HEK293 (cell line): ENCODE results near the gene BACH2.

Experiments
- CTCF ChIA-PET: fragments of 350-600 bp; formaldehyde crosslinking; extraction: SDS; loops from one replicate; lab custom pipeline; 2021; ENCODE audit warnings: antibody characterized with exemption; lab: Yijun Ruan, JAX
- POLR2A ChIA-PET: fragments of 300-600 bp; formaldehyde crosslinking; extraction: SDS; loops from one replicate; lab custom pipeline; 2020; ENCODE audit warnings: antibody characterized with exemption, inconsistent platforms; lab: Yijun Ruan, JAX
- H3K27ac ChIP-seq: fragments of 200-500 bp; sonication (Bioruptor generic); 2 replicates; pipeline ENCODE4 v1.5.1; 2014; ENCODE audit warnings: low read depth, low read length, control low read depth, inconsistent platforms; ENCODE audit errors: extremely low read depth
- H3K36me3 ChIP-seq, 2 experiments: fragments of 200-500 bp in 1 of 2; sonication (Bioruptor generic) in 1 of 2; 1 replicate in 1 of 2; 2 replicates in 1 of 2; pipeline ENCODE4 v1.5.1; 2014 to 2017; ENCODE audit warnings: inconsistent platforms in 2 of 2, low read length in 2 of 2; ENCODE audit not compliant: control insufficient read depth in 2 of 2, insufficient read depth in 1 of 2
- H3K4me1 ChIP-seq: fragments of 200-500 bp; sonication (Bioruptor generic); 2 replicates; pipeline ENCODE4 v1.5.1; 2014; ENCODE audit warnings: mild to moderate bottlenecking, low read length, inconsistent platforms; ENCODE audit not compliant: control insufficient read depth, insufficient read depth
- H3K4me3 ChIP-seq: 2 replicates; pipeline ENCODE4 v1.5.1; 2011; ENCODE audit warnings: low read depth, mild to moderate bottlenecking, control low read depth, low read length, moderate library complexity
- H3K9me3 ChIP-seq: fragments of 200-500 bp; sonication (Bioruptor generic); 2 replicates; pipeline ENCODE4 v1.5.1; 2014; ENCODE audit warnings: low read depth, low read length, inconsistent platforms; ENCODE audit not compliant: control insufficient read depth, insufficient read depth
- BCL11A ChIP-seq: fragments of 450-650 bp; formaldehyde crosslinking; IDR thresholded peaks from 2 replicates; pipeline ENCODE4 v1.5.1; 2016; ENCODE audit warnings: low read depth, missing biosample characterization, missing genetic modification characterization
- KLF8 ChIP-seq: fragments of 450-650 bp; formaldehyde crosslinking; IDR thresholded peaks from 2 replicates; pipeline ENCODE4 v1.5.1; 2016; ENCODE audit warnings: missing biosample characterization, missing genetic modification characterization
- MYNN ChIP-seq: fragments of 450-650 bp; formaldehyde crosslinking; IDR thresholded peaks from 2 replicates; pipeline ENCODE4 v1.5.1; 2016; ENCODE audit warnings: missing biosample characterization, missing genetic modification characterization, borderline replicate concordance
- OSR2 ChIP-seq: fragments of 450-650 bp; formaldehyde crosslinking; IDR thresholded peaks from 2 replicates; pipeline ENCODE4 v1.5.1; 2016; ENCODE audit warnings: missing biosample characterization, missing genetic modification characterization
- PBX3 ChIP-seq: sonication (generic); formaldehyde crosslinking; IDR thresholded peaks from 2 replicates; pipeline ENCODE4 v1.8.1; 2022; ENCODE audit warnings: mild to moderate bottlenecking, moderate library complexity, missing genetic modification reagents
- REPIN1 ChIP-seq: fragments of 450-650 bp; formaldehyde crosslinking; IDR thresholded peaks from 2 replicates; pipeline ENCODE4 v1.5.1; 2017; ENCODE audit warnings: missing biosample characterization, missing genetic modification characterization, low read depth
- SP3 ChIP-seq: fragments of 450-650 bp; formaldehyde crosslinking; IDR thresholded peaks from 2 replicates; pipeline ENCODE4 v1.5.1; 2016; ENCODE audit warnings: missing biosample characterization, missing genetic modification characterization
- WT1 ChIP-seq: fragments of 450-650 bp; formaldehyde crosslinking; IDR thresholded peaks from 2 replicates; pipeline ENCODE4 v1.5.1; 2016; ENCODE audit warnings: missing biosample characterization, missing genetic modification characterization
- ZBTB10 ChIP-seq: fragments of 450-650 bp; formaldehyde crosslinking; IDR thresholded peaks from 2 replicates; pipeline ENCODE4 v1.5.1; 2016; ENCODE audit warnings: missing biosample characterization, missing genetic modification characterization
- ZBTB20 ChIP-seq: fragments of 450-650 bp; formaldehyde crosslinking; IDR thresholded peaks from 2 replicates; pipeline ENCODE4 v1.5.1; 2016; ENCODE audit warnings: missing biosample characterization, missing genetic modification characterization
- ZFP69B ChIP-seq: fragments of 450-650 bp; formaldehyde crosslinking; IDR thresholded peaks from 2 replicates; pipeline ENCODE4 v1.5.1; 2016; ENCODE audit warnings: missing biosample characterization, missing genetic modification characterization
- ZNF140 ChIP-seq: fragments of 450-650 bp; formaldehyde crosslinking; IDR thresholded peaks from 2 replicates; pipeline ENCODE4 v1.5.1; 2016; ENCODE audit warnings: missing biosample characterization, missing genetic modification characterization
- ZNF239 ChIP-seq: fragments of 450-650 bp; formaldehyde crosslinking; IDR thresholded peaks from 2 replicates; pipeline ENCODE4 v1.5.1; 2016; ENCODE audit warnings: missing biosample characterization, missing genetic modification characterization
- ZNF248 ChIP-seq: fragments of 450-650 bp; formaldehyde crosslinking; IDR thresholded peaks from 2 replicates; pipeline ENCODE4 v1.5.1; 2017; ENCODE audit warnings: missing biosample characterization, missing genetic modification characterization
- ZNF280C ChIP-seq: fragments of 450-650 bp; formaldehyde crosslinking; IDR thresholded peaks from 2 replicates; pipeline ENCODE4 v1.5.1; 2016; ENCODE audit warnings: missing biosample characterization, missing genetic modification characterization
- ZNF292 ChIP-seq: fragments of 450-650 bp; formaldehyde crosslinking; IDR thresholded peaks from 2 replicates; pipeline ENCODE4 v1.5.1; 2016; ENCODE audit warnings: low read depth, missing biosample characterization, missing genetic modification characterization, borderline replicate concordance
- ZNF311 ChIP-seq: fragments of 450-650 bp; formaldehyde crosslinking; IDR thresholded peaks from 2 replicates; pipeline ENCODE4 v1.5.1; 2017; ENCODE audit warnings: missing biosample characterization, missing genetic modification characterization, borderline replicate concordance
- ZNF366 ChIP-seq: fragments of 450-650 bp; formaldehyde crosslinking; conservative IDR thresholded peaks from 2 replicates; pipeline ENCODE4 v1.5.1; 2016; ENCODE audit warnings: missing biosample characterization, missing genetic modification characterization
- ZNF449 ChIP-seq: fragments of 450-650 bp; formaldehyde crosslinking; IDR thresholded peaks from 2 replicates; pipeline ENCODE4 v1.5.1; 2017; ENCODE audit warnings: missing biosample characterization, mild to moderate bottlenecking, missing genetic modification characterization, moderate library complexity
- ZNF473 ChIP-seq: fragments of 450-650 bp; formaldehyde crosslinking; IDR thresholded peaks from 2 replicates; pipeline ENCODE4 v1.5.1; 2017; ENCODE audit warnings: missing biosample characterization, missing genetic modification characterization
- ZNF513 ChIP-seq: fragments of 450-650 bp; IDR thresholded peaks from 2 replicates; pipeline ENCODE4 v1.5.1; 2018; ENCODE audit warnings: missing biosample characterization, missing genetic modification characterization
- ZNF664 ChIP-seq: fragments of 450-650 bp; formaldehyde crosslinking; IDR thresholded peaks from 2 replicates; pipeline ENCODE4 v1.5.1; 2016; ENCODE audit warnings: missing biosample characterization, missing genetic modification characterization
- ZNF701 ChIP-seq: fragments of 450-650 bp; formaldehyde crosslinking; IDR thresholded peaks from 2 replicates; pipeline ENCODE4 v1.5.1; 2016; ENCODE audit warnings: missing biosample characterization, missing genetic modification characterization
- ZNF776 ChIP-seq: fragments of 450-650 bp; formaldehyde crosslinking; IDR thresholded peaks from 2 replicates; pipeline ENCODE4 v1.5.0; 2017; ENCODE audit warnings: missing biosample characterization, missing genetic modification characterization, borderline replicate concordance
- ZNF791 ChIP-seq: fragments of 450-650 bp; formaldehyde crosslinking; IDR thresholded peaks from 2 replicates; pipeline ENCODE4 v1.5.1; 2016; ENCODE audit warnings: missing biosample characterization, missing genetic modification characterization

The BACH2 gene

GRCh38 chr6:90338409-90338808, 41.8 kb upstream of the BACH2 start (continued):
- TF ChIP-seq ZNF473 (tag by site-specific recombination) (no peak), ZFP69B (tag by site-specific recombination) (no peak), ZNF366 (tag by site-specific recombination) (no peak), SP3 (tag by site-specific recombination) (no peak), MYNN (tag by site-specific recombination) (no peak), ZBTB20 (tag by site-specific recombination) (no peak), OSR2 (tag by site-specific recombination) (no peak), ZNF791 (tag by site-specific recombination) (no peak), ZNF248 (tag by site-specific recombination) (no peak), ZNF280C (tag by site-specific recombination) (no peak), BCL11A (tag by site-specific recombination) (no peak), REPIN1 (tag by site-specific recombination) (no peak)
- TF ChIP-seq, all 188 proteins: peak for 0

- no peaks in the 10 kb centered on the region for H3K9me3 ChIP-seq
- no peaks in the 10 kb centered on the region for H3K4me1 ChIP-seq
- H3K27ac ChIP-seq, result no peak overlapping the region
- CTCF ChIA-PET, result interaction anchor here (0.6 to 1.0 kb wide), 3 partner anchors 57 to 397 kb away, joined by 3 to 4 read pairs (median 4); no protein-coding TSS in a partner anchor
- no peaks in the 10 kb centered on the region for H3K36me3 ChIP-seq
- TF ChIP-seq ZNF776 (no peak), ZNF292 (tag by site-specific recombination) (no peak), ZNF140 (tag by site-specific recombination) (no peak), KLF8 (tag by site-specific recombination) (no peak), ZBTB10 (tag by site-specific recombination) (no peak), BCL11A (tag by site-specific recombination) (no peak), ZNF664 (tag by site-specific recombination) (no peak), ZNF513 (tag by site-specific recombination) (no peak), PBX3 (CRISPR knock-in tag) (no peak), ZNF449 (tag by site-specific recombination) (no peak), ZBTB20 (tag by site-specific recombination) (no peak), ZNF239 (tag by site-specific recombination) (no peak), ZNF311 (tag by site-specific recombination) (no peak), SP3 (tag by site-specific recombination) (no peak), WT1 (tag by site-specific recombination) (no peak), ZNF701 (no peak), ZNF280C (tag by site-specific recombination) (no peak)
- no peak overlapping the region for H3K4me3 ChIP-seq
- POLR2A ChIA-PET, result interaction anchor here (0.6 kb wide), 1 partner anchor 40 kb away, joined by 3 read pairs; no protein-coding TSS in a partner anchor
These were observed 39.8 kb upstream of the BACH2 start for GRCh38 chr6:90336388-90336947.
